ENCODE results near the gene HHLA2.
"Not testable (repeated sequence)": the region's sequence is repeated elsewhere in the genome, so short reads cannot be mapped to it uniquely, and the experiment has no call there.

Gene HHLA2

GRCh38 chr3:108296239-108296638 lies at the start of gene HHLA2:
Gene HHLA2 (plus strand): TSS chr3:108296548. CDS start chr3:108351814, 55,266 bp downstream.
- H3K4me3 ChIP-seq (ENCODE audit: low read depth, low read length), result no peak within 1 kb of the TSS

GRCh38 chr3:108250626-108251025 lies 45.7 kb upstream of the HHLA2 start:
- H3K4me3 ChIP-seq (ENCODE audit: low read depth, low read length), result no peak overlapping the region

GRCh38 chr3:108251265-108251664 lies 45.1 kb upstream of the HHLA2 start:
- H3K4me3 ChIP-seq (ENCODE audit: low read depth, low read length), result no peak overlapping the region

- H3K4me3 ChIP-seq (ENCODE audit: low read depth, low read length), result no peak overlapping the region
Observed at GRCh38 chr3:108251844-108252243, 44.5 kb upstream of the HHLA2 start.

- no peak overlapping the region for H3K4me3 ChIP-seq (ENCODE audit: low read depth, low read length)
Observed at GRCh38 chr3:108255131-108255530, 41.2 kb upstream of the HHLA2 start.

GRCh38 chr3:108264534-108265298 lies 31.6 kb upstream of the HHLA2 start:
- H3K4me3 ChIP-seq (ENCODE audit: low read depth, low read length), result not testable (repeated sequence)

GRCh38 chr3:108268235-108268634 lies 28.1 kb upstream of the HHLA2 start:
- not testable (repeated sequence) for H3K4me3 ChIP-seq (ENCODE audit: low read depth, low read length)

GRCh38 chr3:108271626-108272025 lies 24.7 kb upstream of the HHLA2 start:
- no peak overlapping the region for H3K4me3 ChIP-seq (ENCODE audit: low read depth, low read length)

GRCh38 chr3:108279066-108279465 lies 17.3 kb upstream of the HHLA2 start:
- not testable (repeated sequence) for H3K4me3 ChIP-seq (ENCODE audit: low read depth, low read length)

GRCh38 chr3:108280476-108280875 lies 15.9 kb upstream of the HHLA2 start:
- no peak overlapping the region for H3K4me3 ChIP-seq (ENCODE audit: low read depth, low read length)

- H3K4me3 ChIP-seq (ENCODE audit: low read depth, low read length), result no peak overlapping the region
Observed at GRCh38 chr3:108281670-108282069, 14.7 kb upstream of the HHLA2 start.

- no peak overlapping the region for H3K4me3 ChIP-seq (ENCODE audit: low read depth, low read length)
Observed at GRCh38 chr3:108283006-108283405, 13.3 kb upstream of the HHLA2 start.

GRCh38 chr3:108283989-108284388 lies 12.4 kb upstream of the HHLA2 start:
- H3K4me3 ChIP-seq (ENCODE audit: low read depth, low read length), result no peak overlapping the region

- H3K4me3 ChIP-seq (ENCODE audit: low read depth, low read length), result no peak overlapping the region
Observed at GRCh38 chr3:108285176-108285575, 11.2 kb upstream of the HHLA2 start.

- H3K4me3 ChIP-seq (ENCODE audit: low read depth, low read length), result no peak overlapping the region
Observed at GRCh38 chr3:108287146-108287545, 9.2 kb upstream of the HHLA2 start.

GRCh38 chr3:108288193-108288592 lies 8.2 kb upstream of the HHLA2 start:
- H3K4me3 ChIP-seq (ENCODE audit: low read depth, low read length), result not testable (repeated sequence)

GRCh38 chr3:108289159-108289558 lies 7.2 kb upstream of the HHLA2 start:
- H3K4me3 ChIP-seq (ENCODE audit: low read depth, low read length), result no peak overlapping the region

GRCh38 chr3:108292450-108292849 lies 3.9 kb upstream of the HHLA2 start:
- H3K4me3 ChIP-seq (ENCODE audit: low read depth, low read length), result no peak overlapping the region

- no peak overlapping the region for H3K4me3 ChIP-seq (ENCODE audit: low read depth, low read length)
Observed at GRCh38 chr3:108292905-108293328, 3.4 kb upstream of the HHLA2 start.

GRCh38 chr3:108293858-108294257 lies 2.5 kb upstream of the HHLA2 start:
- H3K4me3 ChIP-seq (ENCODE audit: low read depth, low read length), result no peak overlapping the region

- H3K4me3 ChIP-seq (ENCODE audit: low read depth, low read length), result no peak overlapping the region
Observed at GRCh38 chr3:108295421-108296175, 750 bp upstream of the HHLA2 start.

- H3K4me3 ChIP-seq (ENCODE audit: low read depth, low read length), result no peak overlapping the region
Observed at GRCh38 chr3:108297647-108298046, 1.3 kb downstream of the HHLA2 start.
